ENCODE results near the gene PNP.

PNP gene

DNA sequence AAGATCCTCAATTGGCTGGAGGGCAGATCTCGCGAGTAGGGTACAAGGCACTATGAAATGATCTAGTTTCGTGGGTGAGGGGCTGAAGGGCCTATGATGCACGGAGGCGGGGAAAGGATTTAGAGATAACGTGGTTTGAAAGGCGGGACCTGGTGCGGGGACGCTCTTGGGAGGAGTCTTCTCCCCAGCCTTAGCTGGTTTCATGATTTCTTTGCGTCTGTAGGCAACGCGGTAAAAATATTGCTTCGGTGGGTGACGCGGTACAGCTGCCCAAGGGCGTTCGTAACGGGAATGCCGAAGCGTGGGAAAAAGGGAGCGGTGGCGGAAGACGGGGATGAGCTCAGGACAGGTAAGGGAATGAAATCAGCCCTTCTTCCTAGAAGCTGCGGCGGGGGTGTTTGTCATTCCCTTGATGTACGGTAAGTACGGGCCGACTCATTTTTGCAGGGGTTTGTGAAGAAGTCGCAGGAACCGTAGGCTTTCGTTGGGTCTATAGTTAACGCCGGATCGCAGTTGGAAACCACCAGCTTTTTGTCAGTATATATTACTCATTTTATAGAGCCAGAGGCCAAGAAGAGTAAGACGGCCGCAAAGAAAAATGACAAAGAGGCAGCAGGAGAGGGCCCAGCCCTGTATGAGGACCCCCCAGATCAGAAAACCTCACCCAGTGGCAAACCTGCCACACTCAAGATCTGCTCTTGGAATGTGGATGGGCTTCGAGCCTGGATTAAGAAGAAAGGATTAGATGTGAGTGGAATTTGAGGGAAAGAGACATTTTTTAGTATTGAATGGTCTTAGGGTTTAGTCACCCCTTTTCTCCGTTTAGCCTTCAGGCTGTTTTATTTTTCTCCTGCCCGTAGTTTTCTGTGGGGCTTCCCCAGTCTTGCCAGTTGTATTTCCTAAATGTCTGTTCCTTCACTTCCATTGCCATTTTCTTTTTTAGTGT, 13.6 kb upstream of the PNP start:
- DNase-seq (ENCODE audit: low read depth), result peak; percentile 69

GRCh38 chr14:20456971-20457370, 12.2 kb upstream of the PNP start:
- DNase-seq (ENCODE audit: low read depth), result no peak

DNA sequence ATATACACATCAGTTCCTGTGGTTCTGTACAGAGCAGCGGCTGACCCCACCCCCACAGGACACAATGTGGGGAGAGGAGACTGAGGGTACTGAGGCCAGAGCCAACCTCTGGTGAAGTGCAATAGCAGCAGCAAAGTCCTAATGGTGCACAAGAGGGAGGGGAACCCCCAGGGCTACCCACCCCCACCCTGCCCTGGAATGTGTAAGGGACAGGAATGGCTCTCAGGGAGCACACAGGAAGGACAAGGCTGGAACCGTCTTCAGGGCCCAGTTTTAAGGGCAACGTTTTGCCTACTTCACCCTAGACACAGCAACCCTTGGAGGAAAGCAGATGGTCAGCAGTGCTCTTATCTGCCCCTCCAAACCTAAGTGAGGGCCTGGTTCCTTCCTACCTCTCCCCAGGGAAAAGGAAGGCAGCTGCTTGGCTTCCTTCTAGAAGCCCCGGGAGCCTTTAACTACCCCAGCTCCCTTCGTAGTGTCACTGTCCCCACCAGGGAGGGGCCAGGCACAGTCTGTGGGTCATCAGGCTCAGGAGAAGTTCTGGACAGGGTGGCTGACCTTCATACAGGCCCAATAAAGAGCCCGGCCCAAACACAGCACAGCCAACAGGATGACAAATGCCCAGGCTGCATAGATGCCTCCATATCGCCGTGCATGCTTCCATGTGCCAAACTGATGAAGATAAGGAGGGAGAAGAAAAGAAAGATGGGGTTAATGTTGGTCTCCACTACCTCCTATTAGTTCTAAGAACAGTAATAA, 11.0 kb upstream of the PNP start:
- no peak for DNase-seq (ENCODE audit: low read depth)

GRCh38 chr14:20460458-20461224, 8.6 kb upstream of the PNP start:
- DNase-seq (ENCODE audit: low read depth), result peak; percentile 67

DNA sequence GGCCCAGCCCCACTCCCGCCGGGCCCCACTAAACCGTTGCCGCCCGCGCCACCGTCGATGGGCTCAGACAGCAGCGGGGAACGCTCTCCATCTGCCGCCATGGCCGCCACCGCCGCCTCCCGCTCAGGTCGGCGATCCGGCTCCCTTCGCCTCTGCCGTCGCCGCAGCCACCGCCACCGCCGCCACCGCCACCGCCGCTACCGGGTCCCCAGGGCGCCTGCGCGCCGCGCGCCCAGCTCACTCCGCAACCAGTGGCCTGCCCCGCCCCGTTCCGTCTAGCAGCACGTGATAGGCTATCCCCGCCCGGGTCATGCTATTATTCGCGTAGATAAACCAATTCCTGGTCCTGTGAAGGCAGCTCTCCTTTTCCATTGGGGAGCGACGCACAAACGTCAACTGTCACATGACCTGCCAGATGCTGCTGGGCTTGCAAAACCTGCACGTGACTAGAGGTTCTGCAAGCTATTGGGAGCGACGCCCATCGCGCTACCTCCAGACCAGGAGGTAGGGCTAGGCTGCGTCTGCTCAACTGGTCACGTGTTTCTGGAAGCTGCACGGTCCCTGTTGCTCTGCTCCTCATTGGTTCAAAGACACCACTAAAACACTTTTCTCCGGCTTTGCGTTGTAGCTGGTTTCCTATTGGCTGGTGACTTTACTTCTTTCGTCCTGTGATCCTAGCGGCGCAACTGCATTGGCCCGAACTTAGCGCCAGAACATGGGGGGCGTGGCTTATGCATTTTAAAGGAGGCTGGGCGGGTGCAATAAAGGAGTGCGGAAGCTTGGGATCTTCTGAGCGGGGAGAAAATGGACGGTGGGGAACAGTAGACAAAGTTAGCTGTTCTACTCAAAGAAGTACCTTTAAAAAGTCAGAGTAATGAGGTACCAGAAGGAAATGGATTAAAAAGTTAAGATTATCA, 7.7 kb upstream of the PNP start, which contains the start of gene PIP4P1:
TSS of gene PIP4P1 (minus strand) at position 210 of the 917 bp plus-strand sequence. CDS start at position 101, 109 bp downstream.
- peak; percentile 99 for DNase-seq (ENCODE audit: low read depth)

GRCh38 chr14:20468764-20469241, 403 bp upstream of the PNP start:
- DNase-seq (ENCODE audit: low read depth), result no peak

DNA sequence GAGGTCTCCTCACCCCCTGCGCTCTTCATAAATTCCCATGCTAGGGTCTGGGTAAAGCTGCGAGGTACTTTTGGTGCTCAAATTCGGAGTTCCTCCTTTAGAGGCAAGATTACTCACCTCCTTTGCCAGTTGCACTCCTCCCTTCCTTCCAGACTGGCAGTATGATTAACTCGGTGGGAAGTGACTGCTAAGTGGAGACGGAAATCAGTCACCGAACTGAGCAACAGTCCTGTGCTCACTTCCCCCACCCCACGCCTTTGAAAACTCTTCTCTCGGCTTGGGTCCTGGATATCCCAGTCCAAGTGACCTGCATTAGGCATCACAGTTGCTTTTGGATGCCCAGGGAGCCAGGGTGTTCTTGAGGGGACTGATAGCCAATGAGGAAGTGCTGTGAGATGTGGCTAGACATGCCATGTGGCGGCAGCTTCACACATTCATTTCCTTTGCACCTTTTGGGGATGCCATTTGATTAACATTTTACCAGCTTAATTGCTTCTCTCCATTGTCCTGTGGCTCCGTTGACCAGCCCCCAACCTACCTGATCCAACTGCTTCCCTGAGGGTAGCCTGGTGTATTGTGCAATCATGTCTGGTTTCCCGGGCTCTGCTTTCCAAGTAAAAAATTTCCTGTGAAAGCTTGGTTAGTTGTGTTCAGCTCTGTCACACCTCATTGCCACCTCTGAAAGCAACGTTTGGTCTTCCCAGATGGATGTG, 840 bp downstream of the PNP start:
- peak; percentile 51 for DNase-seq (ENCODE audit: low read depth)

- no peak for DNase-seq (ENCODE audit: low read depth)
Measured at GRCh38 chr14:20470603-20470901, 1.3 kb downstream of the PNP start.

DNA sequence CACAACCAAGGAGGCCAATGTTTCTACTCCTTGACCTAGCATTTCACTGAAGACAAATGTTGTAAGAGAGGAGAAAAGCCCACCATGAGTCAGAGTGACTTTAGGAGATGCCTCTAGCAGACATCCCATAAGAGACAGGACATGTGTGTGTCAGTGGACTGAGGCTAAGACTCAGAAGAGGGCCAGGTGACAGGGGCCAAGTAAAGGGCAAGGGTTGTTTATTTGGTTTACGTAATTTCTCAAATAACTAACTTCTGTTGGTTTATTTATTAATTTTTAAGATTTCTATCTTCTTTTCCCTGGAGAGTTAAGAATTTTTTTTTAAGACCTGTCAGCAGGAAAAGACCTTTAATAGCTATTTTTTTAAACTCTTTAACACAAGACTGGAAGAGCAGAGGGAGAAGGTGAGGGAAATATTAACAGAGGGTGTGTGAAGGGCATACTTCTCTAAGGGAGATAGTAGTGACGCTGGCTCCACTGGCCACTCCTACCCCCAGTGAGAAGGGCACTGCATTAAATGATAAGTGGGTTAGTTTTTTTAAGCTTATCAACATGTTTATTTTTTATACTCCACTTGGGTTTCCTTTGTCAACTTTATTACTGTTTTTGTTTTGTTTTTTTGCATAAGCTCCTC, 3.4 kb downstream of the PNP start:
- no peak for DNase-seq (ENCODE audit: low read depth)

GRCh38 chr14:20476776-20477175, 7.6 kb downstream of the PNP start:
- no peak for DNase-seq (ENCODE audit: low read depth)

GRCh38 chr14:20477211-20477876, 8.1 kb downstream of the PNP start:
- DNase-seq (ENCODE audit: low read depth), result peak; percentile 20

GRCh38 chr14:20478894-20479293, 9.7 kb downstream of the PNP start:
- no peak for DNase-seq (ENCODE audit: low read depth)

DNA sequence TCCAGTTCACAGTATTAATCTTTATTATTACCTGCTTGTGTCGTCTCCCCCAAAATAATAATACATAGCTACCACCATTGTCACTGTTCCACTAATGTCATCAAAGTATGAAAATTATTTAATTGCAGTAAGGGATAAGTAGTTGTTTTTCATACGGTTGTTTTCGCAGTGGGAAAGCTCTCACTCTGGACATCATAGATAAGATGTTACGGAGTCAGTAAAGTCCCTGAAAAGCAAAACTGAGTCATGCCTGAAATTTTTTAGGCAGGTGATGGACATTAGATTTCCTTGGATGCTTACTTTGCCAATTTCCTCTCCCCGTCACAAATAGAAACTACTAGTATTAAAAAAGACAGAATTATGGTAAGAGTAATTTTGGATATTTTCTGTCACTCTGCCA, 13.2 kb downstream of the PNP start:
- DNase-seq (ENCODE audit: low read depth), result no peak

DNA sequence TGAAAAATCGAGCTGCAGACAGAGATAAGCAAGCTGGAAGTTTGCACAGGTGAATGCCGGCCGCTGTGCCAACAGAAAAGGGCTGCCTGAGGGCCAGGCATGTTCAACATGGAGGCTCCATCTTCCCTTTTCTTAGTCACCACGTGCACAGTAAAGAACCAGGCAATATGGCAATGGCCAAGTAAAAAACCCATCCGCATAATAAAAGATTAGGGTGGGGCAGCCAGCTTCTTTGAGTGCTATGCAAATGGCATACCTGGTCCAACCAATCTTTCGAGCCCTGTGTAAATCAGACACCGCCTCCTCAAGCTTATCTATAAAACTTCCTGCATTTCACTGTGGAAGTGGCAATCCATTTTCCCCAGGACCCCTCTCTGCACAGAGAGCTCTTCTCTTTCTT, 16.7 kb downstream of the PNP start:
- DNase-seq (ENCODE audit: low read depth), result no peak

GRCh38 chr14:20486684-20487395, 17.6 kb downstream of the PNP start:
- DNase-seq (ENCODE audit: low read depth), result no peak

GRCh38 chr14:20487396-20487725, 18.2 kb downstream of the PNP start:
- no peak for DNase-seq (ENCODE audit: low read depth)

GRCh38 chr14:20489093-20489994, 20.1 kb downstream of the PNP start:
- DNase-seq (ENCODE audit: low read depth), result no peak

DNA sequence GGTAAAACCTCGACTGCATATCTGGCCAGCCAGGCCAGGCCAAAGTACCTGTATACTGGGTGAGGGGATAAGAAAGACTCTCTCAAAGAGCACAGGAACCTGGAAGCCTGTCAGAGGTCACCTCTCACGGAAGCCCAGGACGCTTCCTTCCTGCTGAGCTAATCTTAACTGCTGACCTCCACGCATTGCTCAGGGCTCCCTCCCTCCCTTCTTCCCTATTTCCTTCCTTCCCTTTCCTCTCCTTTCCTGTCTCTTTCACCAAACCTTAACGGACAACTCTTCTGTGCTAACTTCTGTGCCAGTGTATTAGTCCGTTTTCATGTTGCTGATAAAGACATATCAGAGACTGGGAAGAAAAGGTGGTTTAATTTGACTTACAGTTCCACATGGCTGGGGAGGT, 21.4 kb downstream of the PNP start:
- no peak for DNase-seq (ENCODE audit: low read depth)

All from T-helper 22 cell (primary cell).